IPS DF 19.7 (cell line): ENCODE measurements around the gene C2CD4A.
"Not testable (repeated sequence)": the region's sequence is repeated elsewhere in the genome, so short reads cannot be mapped to it uniquely, and the experiment has no call there.

Source experiments
- DNase-seq: peaks from one replicate; pipeline ENCODE4 v3.0.0-alpha.2; 2013; ENCODE audit warnings: low read depth, low spot score

The C2CD4A gene, protein sequence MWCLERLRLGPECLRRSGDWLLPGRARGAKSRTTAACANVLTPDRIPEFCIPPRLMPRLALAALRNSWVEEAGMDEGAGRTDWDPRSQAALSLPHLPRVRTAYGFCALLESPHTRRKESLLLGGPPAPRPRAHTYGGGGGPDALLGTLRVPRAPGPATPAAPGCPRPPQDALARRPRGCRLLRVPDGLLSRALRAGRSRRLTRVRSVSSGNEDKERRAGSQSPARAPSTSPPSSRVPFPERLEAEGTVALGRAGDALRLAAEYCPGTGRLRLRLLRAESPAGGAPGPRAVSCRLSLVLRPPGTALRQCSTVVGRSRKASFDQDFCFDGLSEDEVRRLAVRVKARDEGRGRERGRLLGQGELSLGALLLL

GRCh38 chr15:62066663-62067447, at the start of gene C2CD4A:
Gene C2CD4A, plus strand, starts transcription at chr15:62066977. Its CDS starts 637 bp downstream, at chr15:62067614.
- DNase-seq = no peak

- no peak for DNase-seq
Measured at GRCh38 chr15:62020576-62021160, 46.1 kb upstream of the C2CD4A start.

- no peak for DNase-seq
Measured at GRCh38 chr15:62021991-62022600, 44.7 kb upstream of the C2CD4A start.

DNA sequence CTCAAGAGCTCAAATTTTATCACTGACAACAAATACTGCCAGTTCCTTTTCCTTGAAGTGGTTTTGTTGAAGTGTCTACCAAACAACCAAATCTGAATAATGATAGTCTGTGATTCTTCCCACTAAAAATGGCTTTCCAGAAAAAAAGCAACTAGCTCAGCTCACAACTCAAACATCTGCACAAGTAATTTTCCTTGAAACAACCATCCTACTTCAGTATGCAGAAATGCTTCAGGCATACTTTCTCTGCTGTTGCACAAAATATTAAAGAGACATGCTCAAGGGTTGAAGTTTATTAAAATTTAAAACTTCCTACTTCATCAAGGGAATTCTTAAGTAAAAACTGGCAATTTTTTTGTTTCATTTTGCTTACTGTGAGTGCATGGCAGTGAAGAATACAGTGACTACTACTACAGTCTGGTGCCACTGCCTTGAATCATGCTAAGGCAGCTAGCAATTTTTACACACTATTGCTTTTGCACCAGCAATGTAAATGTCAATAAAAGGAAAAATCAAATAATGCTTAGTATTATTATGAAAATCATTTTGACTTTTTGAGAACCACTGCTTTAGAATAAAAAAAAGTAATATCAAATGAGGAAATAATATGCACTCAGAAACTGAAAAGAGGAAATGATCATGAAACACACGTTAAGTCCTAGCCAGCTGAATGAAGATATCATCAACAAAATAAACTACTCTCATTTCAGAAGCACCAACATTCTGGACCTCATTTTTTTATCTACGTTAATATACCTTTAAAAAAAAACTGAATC, 40.1 kb upstream of the C2CD4A start:
- DNase-seq = no peak

DNA sequence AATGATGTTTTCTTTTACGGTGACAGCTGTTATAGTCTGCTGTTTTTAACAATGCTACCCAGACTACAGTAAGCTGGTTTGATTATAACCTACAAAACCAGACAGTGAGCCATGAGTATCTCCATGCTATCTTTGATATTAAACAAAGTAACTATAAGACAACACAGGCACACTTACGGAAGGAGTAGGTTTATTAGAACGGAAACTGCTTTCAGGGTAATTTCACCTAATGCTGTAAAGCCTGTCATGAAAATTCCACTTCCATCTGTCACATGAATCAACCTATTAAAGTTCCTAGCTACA, 39.6 kb upstream of the C2CD4A start:
- no peak for DNase-seq

GRCh38 chr15:62027916-62028315, 38.9 kb upstream of the C2CD4A start:
- DNase-seq = no peak

- no peak for DNase-seq
Measured at GRCh38 chr15:62035256-62035924, 31.4 kb upstream of the C2CD4A start.

GRCh38 chr15:62046078-62046743, 20.6 kb upstream of the C2CD4A start:
- no peak for DNase-seq

GRCh38 chr15:62047282-62047827, 19.4 kb upstream of the C2CD4A start:
- DNase-seq = no peak

GRCh38 chr15:62048254-62048653, 18.5 kb upstream of the C2CD4A start:
- not testable (repeated sequence) for DNase-seq

DNA sequence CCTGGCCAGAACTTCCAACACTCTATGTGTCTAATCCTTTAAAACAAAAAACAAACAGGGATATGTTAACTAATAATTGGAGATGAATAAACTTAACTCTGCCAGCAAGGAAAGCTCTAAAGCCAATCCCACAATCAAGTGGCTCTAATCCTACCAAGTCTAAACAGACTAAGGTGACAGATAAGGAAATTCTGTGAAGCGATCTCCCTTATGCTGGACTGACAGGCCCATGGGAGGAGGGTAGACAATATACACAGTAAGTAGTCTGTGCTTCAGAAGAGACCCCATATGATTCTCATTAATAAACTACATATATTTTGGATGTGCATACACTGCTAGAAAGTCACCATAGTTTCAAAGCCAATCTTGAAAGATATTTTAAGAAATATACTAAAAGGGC, 16.7 kb upstream of the C2CD4A start:
- DNase-seq = no peak

DNA sequence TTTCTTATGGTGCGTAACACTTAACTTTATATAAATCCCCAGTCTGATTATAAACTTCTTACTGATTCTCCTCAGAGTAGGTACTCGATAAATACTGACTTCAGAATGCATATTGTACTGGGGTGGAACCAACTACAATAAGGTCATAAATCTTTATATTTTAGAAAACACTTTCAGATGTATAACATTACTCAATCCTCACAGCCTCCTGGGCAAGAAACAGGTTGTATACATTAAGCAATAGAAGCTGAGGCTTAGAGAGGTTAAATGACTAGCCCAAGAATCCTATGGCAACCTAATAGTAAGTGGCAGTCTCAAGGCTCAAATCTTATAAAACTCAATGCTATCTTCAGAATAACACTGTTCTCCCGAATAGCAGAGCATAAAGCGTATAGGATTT, 15.6 kb upstream of the C2CD4A start:
- DNase-seq = no peak

DNA sequence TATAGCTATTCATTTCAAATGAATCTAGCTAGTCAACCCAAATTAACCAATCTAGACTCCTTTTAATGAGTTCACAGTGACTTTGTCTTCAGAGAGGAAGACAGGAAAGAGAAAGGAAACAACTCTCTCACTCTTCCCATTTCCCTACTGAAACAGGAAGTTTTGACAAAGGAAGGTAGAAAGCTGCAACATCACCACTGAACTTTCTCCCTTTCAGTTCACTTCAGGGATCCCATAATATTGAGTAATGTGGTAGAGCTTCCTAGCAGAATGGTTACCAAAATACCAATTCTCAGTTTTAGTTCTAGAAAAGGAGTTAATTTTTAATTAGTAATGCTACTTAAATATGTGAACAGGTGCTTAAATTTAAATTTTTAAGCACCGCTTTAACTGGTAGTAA, 14.1 kb upstream of the C2CD4A start:
- DNase-seq = no peak

DNA sequence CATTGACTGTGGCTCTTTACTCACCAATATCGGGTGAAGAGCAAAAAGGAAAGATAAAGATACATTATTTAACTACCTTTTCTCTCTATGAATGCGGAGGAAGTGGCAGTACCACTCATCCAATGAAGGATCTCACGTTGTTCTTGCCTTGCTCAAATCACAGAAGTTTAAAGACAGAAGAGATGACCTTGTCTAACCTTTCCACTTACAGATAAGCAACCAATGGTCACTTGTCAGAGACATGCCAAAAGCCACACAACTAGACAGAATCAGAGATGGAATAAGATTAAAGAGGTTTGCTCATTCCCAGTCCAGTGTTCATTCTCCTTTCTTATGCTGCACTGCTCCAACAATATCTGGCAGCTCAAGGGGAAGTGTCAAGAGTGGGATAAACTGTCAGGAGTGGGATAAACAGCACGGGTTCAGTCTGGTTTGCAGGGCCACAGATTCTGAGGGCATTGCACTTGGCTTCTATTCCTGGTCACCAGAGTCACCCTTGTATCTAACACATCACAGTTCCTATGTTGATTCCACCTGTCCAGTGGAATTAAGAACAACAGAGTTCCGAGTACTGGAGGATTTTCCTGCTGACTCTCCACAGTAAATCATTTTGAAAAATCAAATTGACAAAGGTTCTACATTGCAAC, 13.2 kb upstream of the C2CD4A start:
- no peak for DNase-seq

DNA sequence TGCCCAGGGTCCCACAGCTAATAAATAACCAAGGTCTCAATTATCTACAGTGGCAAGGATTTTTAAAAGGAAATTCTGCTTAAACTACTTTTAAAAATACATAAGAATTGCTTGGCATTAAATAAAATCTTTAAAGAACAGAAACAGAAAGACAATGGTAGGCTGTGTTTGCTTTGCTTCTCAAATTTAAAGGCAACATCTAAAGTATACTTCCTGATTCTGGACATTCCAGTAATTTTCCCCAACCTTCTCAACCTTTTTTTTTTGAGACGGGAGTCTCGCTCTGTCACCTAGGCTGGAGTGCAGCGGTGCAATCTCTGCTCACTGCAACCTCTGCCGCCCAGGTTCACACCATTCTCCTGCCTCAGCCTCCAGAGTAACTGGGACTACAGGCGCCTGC, 11.8 kb upstream of the C2CD4A start:
- DNase-seq = no peak

- DNase-seq = no peak
Measured at GRCh38 chr15:62057341-62057980, 9.3 kb upstream of the C2CD4A start.

DNA sequence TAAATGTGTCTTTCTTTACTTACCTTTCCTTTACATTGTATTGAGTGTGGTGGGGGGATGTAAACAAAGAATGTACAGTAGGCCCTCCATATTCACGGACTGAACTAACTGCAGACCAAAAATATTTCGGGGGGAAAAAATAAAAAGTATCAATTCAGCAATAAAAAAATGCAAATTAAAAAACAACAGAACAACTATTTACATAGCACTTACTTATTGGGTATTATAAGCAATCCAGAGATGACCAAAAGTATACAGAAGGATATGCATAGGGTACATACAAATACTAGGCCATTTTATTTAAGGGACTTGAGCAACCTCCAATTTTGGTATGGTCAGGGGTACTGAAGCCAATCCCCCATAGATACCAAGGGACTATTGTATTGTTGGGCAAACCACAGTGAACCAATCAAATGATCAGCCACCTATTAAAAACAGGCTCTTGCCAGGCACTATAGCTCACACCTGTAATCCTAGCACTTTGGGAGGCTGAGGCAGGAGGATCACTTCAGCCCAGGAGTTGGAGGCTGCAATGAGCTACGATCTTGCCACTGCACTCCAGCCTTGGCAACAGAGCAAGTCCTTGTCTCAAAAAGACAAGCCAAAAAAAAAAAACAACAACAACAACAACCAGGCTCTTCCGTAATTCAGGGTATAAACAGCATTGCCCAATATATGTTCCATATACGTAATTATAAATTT, 8.3 kb upstream of the C2CD4A start:
- DNase-seq = no peak

DNA sequence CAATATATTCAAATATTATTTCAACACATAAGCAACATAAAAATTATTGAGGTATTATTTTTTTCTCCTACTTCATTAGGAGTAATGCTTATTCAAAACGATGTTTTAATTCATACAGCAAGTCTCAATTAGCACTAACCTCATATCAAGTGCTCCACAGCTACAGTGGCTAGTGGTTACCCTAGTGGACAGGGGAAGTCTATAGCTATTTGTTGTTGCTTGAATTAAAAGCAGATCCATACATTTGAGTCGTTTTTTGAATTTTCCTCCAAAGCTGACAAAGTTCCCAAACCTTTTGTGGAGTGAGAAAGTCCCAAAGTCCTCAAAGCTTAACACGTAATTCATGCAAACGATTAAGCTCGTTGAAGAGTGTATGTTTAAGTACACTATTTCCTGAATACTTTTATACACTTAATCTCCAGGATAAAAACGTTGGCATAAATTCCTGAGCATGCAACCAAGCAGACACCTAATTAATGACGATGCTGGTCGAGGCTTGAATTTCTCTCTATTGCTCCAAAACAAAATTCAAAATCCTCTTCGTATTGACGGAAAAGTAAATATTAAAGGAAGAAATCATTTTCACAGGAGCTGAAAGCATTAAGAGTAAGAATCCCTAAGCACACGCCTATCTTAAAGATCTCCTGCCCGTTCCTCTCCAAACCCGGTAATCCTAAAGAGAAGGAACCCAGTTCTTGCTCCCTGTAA, 7.5 kb upstream of the C2CD4A start:
- DNase-seq = no peak
